Naive thymus-derived CD4-positive, alpha-beta T cell (primary cell): ENCODE measurements around the gene PEX7. TPM values are rescaled to one million over a fixed set of nuclear protein-coding genes. Genes with fewer than 3 reads are reported as not detected.
"Not testable (repeated sequence)": the region's sequence is repeated elsewhere in the genome, so short reads cannot be mapped to it uniquely, and the experiment has no call there.

Experiments
- ATAC-seq: fragments of 150-1000 bp; cut with Tn5 transposase; 2 replicates; pipeline ENCODE4 v1.10.0; 2021; ENCODE audit warnings: mild to moderate bottlenecking, moderate library complexity
- CTCF ChIA-PET: fragments of 350-600 bp; sonication (Branson Sonifier 250); formaldehyde crosslinking; loops from one replicate; lab custom pipeline; 2021; ENCODE audit warnings: antibody characterized with exemption; lab: Charles Lee
- POLR2A ChIA-PET: fragments of 350-600 bp; sonication (Branson Sonifier 250); formaldehyde crosslinking; loops from one replicate; lab custom pipeline; 2021; ENCODE audit warnings: antibody characterized with exemption, inconsistent platforms; lab: Charles Lee
- DNase-seq, 9 donors: peaks; one replicate each; pipeline versions ENCODE4 v3.0.0 to v3.0.0-alpha.2; 2020 to 2022; ENCODE audit warnings: mixed read lengths in 1 of 9
- H3K27ac ChIP-seq: one replicate; pipeline ENCODE4 v1.7.0; 2013; ENCODE audit warnings: mild to moderate bottlenecking, low read depth, low read length, moderate library complexity
- H3K27me3 ChIP-seq, 2 donors: one replicate each; pipeline ENCODE4 v1.7.0; 2013; ENCODE audit warnings: low read length in 2 of 2, mild to moderate bottlenecking in 2 of 2, moderate library complexity in 2 of 2; ENCODE audit not compliant: control insufficient read depth in 2 of 2, insufficient read depth in 2 of 2
- H3K36me3 ChIP-seq, 3 experiments: 1 replicate in 2 of 3; 2 replicates in 1 of 3; pipeline ENCODE4 v1.7.0; 2013; ENCODE audit warnings: low read length in 3 of 3, mild to moderate bottlenecking in 3 of 3, moderate library complexity in 1 of 3; ENCODE audit not compliant: insufficient read depth in 3 of 3, control insufficient read depth in 2 of 3
- H3K4me1 ChIP-seq, 2 donors: one replicate each; pipeline ENCODE4 v1.7.0; 2013; ENCODE audit warnings: low read length in 2 of 2, mild to moderate bottlenecking in 2 of 2, moderate library complexity in 1 of 2; ENCODE audit not compliant: control insufficient read depth in 2 of 2, insufficient read depth in 2 of 2
- H3K4me3 ChIP-seq: 2 replicates; pipeline ENCODE4 v1.7.0; 2013; ENCODE audit warnings: mild to moderate bottlenecking, low read length
- H3K9me3 ChIP-seq, 3 experiments: 1 replicate in 2 of 3; 2 replicates in 1 of 3; pipeline ENCODE4 v1.7.0; 2013; ENCODE audit warnings: low read length in 3 of 3; ENCODE audit not compliant: control insufficient read depth in 2 of 3
- H3K27ac Mint-ChIP-seq, 9 donors: one replicate each; pipeline ENCODE4 v1.8.0; 2020 to 2022; ENCODE audit warnings: mixed read lengths in 9 of 9, mild to moderate bottlenecking in 8 of 9, moderate library complexity in 5 of 9, inconsistent platforms in 2 of 9
- H3K27me3 Mint-ChIP-seq, 5 donors: one replicate each; pipeline ENCODE4 v1.8.0; 2021 to 2022; ENCODE audit warnings: mixed read lengths in 5 of 5, mild to moderate bottlenecking in 1 of 5
- H3K36me3 Mint-ChIP-seq, 5 donors: one replicate each; pipeline ENCODE4 v1.8.0; 2020 to 2022; ENCODE audit warnings: mixed read lengths in 5 of 5, mild to moderate bottlenecking in 3 of 5, inconsistent platforms in 1 of 5
- H3K4me1 Mint-ChIP-seq, 7 donors: one replicate each; pipeline ENCODE4 v1.8.0; 2020 to 2022; ENCODE audit warnings: mixed read lengths in 7 of 7, mild to moderate bottlenecking in 3 of 7, inconsistent platforms in 1 of 7
- H3K4me3 Mint-ChIP-seq, 10 donors: one replicate each; pipeline ENCODE4 v1.8.0; 2020 to 2022; ENCODE audit warnings: mild to moderate bottlenecking in 10 of 10, mixed read lengths in 10 of 10, moderate library complexity in 6 of 10, inconsistent platforms in 2 of 10
- H3K9me3 Mint-ChIP-seq, 11 donors: one replicate each; pipeline ENCODE4 v1.8.0; 2020 to 2022; ENCODE audit warnings: mixed read lengths in 11 of 11, mild to moderate bottlenecking in 4 of 11, inconsistent platforms in 1 of 11, moderate library complexity in 1 of 11
- intact Hi-C, 2 donors: fragments of 100-400 bp; cut with micrococcal nuclease; formaldehyde crosslinking; loops; one replicate each; pipeline ENCODE4 v1.15.1; 2023
- polyA plus RNA-seq, 2 donors: library from polyadenylated mRNA; unstranded; fragments of 300-500 nt; fragmentation: Illumina TruSeq; gene quantifications; one replicate each; pipeline ENCODE4 v1.2.3, GENCODE V29; 2021
- total RNA-seq, 6 experiments: library from RNA in 5 of 6; stranded (reverse) in 5 of 6; gene quantifications; 1 replicate in 5 of 6; 2 replicates in 1 of 6; pipeline ENCODE4 v1.2.3 and lab custom pipeline; 2021 to 2026

Gene PEX7
- total and polyA plus RNA-seq, 7 experiments from 2014 or later: 4.0 to 6.6 (median 5.6) TPM

- Mint-ChIP-seq H3K9me3 (peaks cover 0 to 9% (median 3%) of the 10 kb centered on the region in 11 donors), H3K27me3 (peaks cover 0 to 29% (median 12%) of the 10 kb centered on the region in 5 donors), H3K4me3 (no peak overlapping the region), H3K4me1 (peaks cover 0 to 8% (median 7%) of the 10 kb centered on the region in 7 donors), H3K27ac (no peak overlapping the region), H3K36me3 (peaks cover 0 to 4% (median 0%) of the 10 kb centered on the region in 5 donors)
- POLR2A ChIA-PET: no interaction called here
- no peak for DNase-seq
- no peak overlapping the region for H3K27ac ChIP-seq
- H3K27me3 ChIP-seq: no peaks in the 10 kb centered on the region
- no peaks in the 10 kb centered on the region for H3K4me1 ChIP-seq
- CTCF ChIA-PET: no interaction called here
- ATAC-seq: no peak
- intact Hi-C loops: no loop called here
- no peaks in the 10 kb centered on the region for H3K9me3 ChIP-seq
- H3K4me3 ChIP-seq: no peak overlapping the region
- H3K36me3 ChIP-seq: no peaks in the 10 kb centered on the region
Measured at GRCh38 chr6:136952714-136953260, 130.4 kb downstream of the PEX7 start.

- no peak overlapping the region for H3K4me3 Mint-ChIP-seq
- H3K4me1 Mint-ChIP-seq: peaks cover 0 to 8% (median 7%) of the 10 kb centered on the region in 7 donors
- H3K27me3 ChIP-seq: no peaks in the 10 kb centered on the region
- no peak overlapping the region for H3K27ac Mint-ChIP-seq
- no peak for ATAC-seq
- intact Hi-C loops: no loop called here
- H3K27me3 Mint-ChIP-seq: peaks cover 0 to 34% (median 24%) of the 10 kb centered on the region in 5 donors
- ChIA-PET POLR2A (no interaction called here), CTCF (no interaction called here)
- H3K9me3 Mint-ChIP-seq: no peaks in the 10 kb centered on the region
- no peaks in the 10 kb centered on the region for H3K4me1 ChIP-seq
- H3K9me3 ChIP-seq: no peaks in the 10 kb centered on the region
- no peak overlapping the region for H3K4me3 ChIP-seq
- DNase-seq: no peak
- H3K27ac ChIP-seq: no peak overlapping the region
- H3K36me3 Mint-ChIP-seq: no peaks in the 10 kb centered on the region
- H3K36me3 ChIP-seq: no peaks in the 10 kb centered on the region
Measured at GRCh38 chr6:136955123-136955522, 132.7 kb downstream of the PEX7 start.

- Histone ChIP-seq H3K4me1 (no peaks in the 10 kb centered on the region), H3K9me3 (no peaks in the 10 kb centered on the region), H3K27me3 (no peaks in the 10 kb centered on the region), H3K27ac (no peak overlapping the region), H3K36me3 (no peaks in the 10 kb centered on the region), H3K4me3 (no peak overlapping the region)
- intact Hi-C loops: no loop called here
- H3K9me3 Mint-ChIP-seq: no peaks in the 10 kb centered on the region
- H3K27me3 Mint-ChIP-seq: peaks cover 4 to 40% (median 24%) of the 10 kb centered on the region in 5 donors
- H3K27ac Mint-ChIP-seq: peak overlapping the region in 1 of 9 donors; percentile 63
- peaks cover 0 to 8% (median 7%) of the 10 kb centered on the region in 7 donors for H3K4me1 Mint-ChIP-seq
- ChIA-PET POLR2A (no interaction called here), CTCF (interaction anchor here (0.6 kb wide), 1 partner anchor 133 kb away, joined by 4 read pairs; no protein-coding TSS in a partner anchor)
- no peak for DNase-seq
- H3K4me3 Mint-ChIP-seq: peak overlapping the region in 1 of 10 donors; percentile 19
- H3K36me3 Mint-ChIP-seq: no peaks in the 10 kb centered on the region
- ATAC-seq: no peak
Measured at GRCh38 chr6:136956590-136957544, 134.5 kb downstream of the PEX7 start.

- ChIA-PET CTCF (no interaction called here), POLR2A (no interaction called here)
- Histone ChIP-seq H3K27me3 (no peaks in the 10 kb centered on the region), H3K27ac (no peak overlapping the region), H3K4me3 (no peak overlapping the region), H3K4me1 (no peaks in the 10 kb centered on the region), H3K9me3 (no peaks in the 10 kb centered on the region), H3K36me3 (no peaks in the 10 kb centered on the region)
- DNase-seq: no peak
- intact Hi-C loops: no loop called here
- Mint-ChIP-seq H3K9me3 (no peaks in the 10 kb centered on the region), H3K27ac (no peak overlapping the region), H3K4me1 (peaks cover 0 to 8% (median 7%) of the 10 kb centered on the region in 7 donors), H3K36me3 (no peaks in the 10 kb centered on the region), H3K27me3 (peaks cover 8 to 38% (median 32%) of the 10 kb centered on the region in 5 donors), H3K4me3 (no peak overlapping the region)
- ATAC-seq: no peak
Measured at GRCh38 chr6:136958168-136958567, 135.8 kb downstream of the PEX7 start.

GRCh38 chr6:136959471-136959891 is 137.1 kb downstream of the PEX7 start:
- H3K4me1 Mint-ChIP-seq: peaks cover 0 to 8% (median 7%) of the 10 kb centered on the region in 7 donors
- no peaks in the 10 kb centered on the region for H3K36me3 Mint-ChIP-seq
- intact Hi-C loops: no loop called here
- Histone ChIP-seq H3K4me3 (no peak overlapping the region), H3K27me3 (no peaks in the 10 kb centered on the region), H3K4me1 (no peaks in the 10 kb centered on the region), H3K9me3 (no peaks in the 10 kb centered on the region), H3K27ac (no peak overlapping the region), H3K36me3 (no peaks in the 10 kb centered on the region)
- H3K4me3 Mint-ChIP-seq: no peak overlapping the region
- peak overlapping the region in 1 of 9 donors; percentile 54 for H3K27ac Mint-ChIP-seq
- no peaks in the 10 kb centered on the region for H3K9me3 Mint-ChIP-seq
- DNase-seq (no peak), ATAC-seq (no peak)
- peaks cover 8 to 41% (median 30%) of the 10 kb centered on the region in 5 donors for H3K27me3 Mint-ChIP-seq
- ChIA-PET CTCF (interaction anchor here (0.6 kb wide), 1 partner anchor 16 kb away, joined by 5 read pairs; no protein-coding TSS in a partner anchor), POLR2A (no interaction called here)

GRCh38 chr6:136959935-136960334 is 137.5 kb downstream of the PEX7 start:
- H3K4me1 ChIP-seq, H3K36me3 ChIP-seq, H3K27me3 ChIP-seq, H3K9me3 Mint-ChIP-seq, H3K36me3 Mint-ChIP-seq, H3K4me3 ChIP-seq, H3K27ac ChIP-seq, H3K27ac Mint-ChIP-seq, H3K4me1 Mint-ChIP-seq, intact Hi-C loops, ATAC-seq, DNase-seq, POLR2A ChIA-PET, H3K9me3 ChIP-seq, H3K4me3 Mint-ChIP-seq: not testable (repeated sequence)
- H3K27me3 Mint-ChIP-seq: peaks cover 8 to 41% (median 30%) of the 10 kb centered on the region in 5 donors
- CTCF ChIA-PET: interaction anchor here (0.6 to 1.0 kb wide), 2 partner anchors 16 to 27 kb away, joined by 3 to 5 read pairs; no protein-coding TSS in a partner anchor
